ENCODE measurements around the gene LETM1.

DNA sequence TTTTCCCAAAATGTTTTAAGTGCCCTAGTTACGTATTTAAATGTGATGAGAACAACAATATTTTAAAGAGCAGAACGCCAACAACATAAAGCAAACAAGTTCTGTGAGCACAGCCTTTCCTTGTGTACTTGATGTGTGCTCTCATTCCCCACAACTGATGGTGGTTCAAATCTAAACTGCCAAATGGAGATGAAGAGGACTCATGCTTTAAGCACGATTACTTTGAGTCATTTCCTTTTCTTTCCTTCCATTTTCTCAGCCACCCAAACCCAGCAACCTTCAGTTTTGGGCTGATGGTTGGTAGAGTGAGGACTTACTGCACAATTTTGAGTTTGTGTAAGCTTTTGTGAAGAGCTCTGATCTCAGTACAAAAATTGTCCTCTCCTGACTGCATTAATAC is 16.9 kb upstream of the LETM1 start:
- TF ChIP-seq CTCF (IDR thresholded peaks at IDR 0.05) (no peak), POLR2A (IDR thresholded peaks at IDR 0.05) (no peak)
